Adipocyte (in vitro differentiated cells): ENCODE results near the gene ZBTB21.
"Not testable (repeated sequence)": the region's sequence is repeated elsewhere in the genome, so short reads cannot be mapped to it uniquely, and the experiment has no call there.

Source experiments
- DNase-seq: peaks from one replicate; pipeline ENCODE4 v3.0.0-alpha.2; 2015; ENCODE audit warnings: low read depth
- H3K27me3 ChIP-seq: replicated peaks from 2 replicates; pipeline ENCODE4 v1.7.0; 2013; ENCODE audit warnings: mild to moderate bottlenecking, low read length, moderate library complexity; ENCODE audit not compliant: control insufficient read depth, insufficient read depth
- H3K36me3 ChIP-seq: 2 replicates; pipeline ENCODE4 v1.7.0; 2013; ENCODE audit warnings: low read length, mild to moderate bottlenecking, moderate library complexity; ENCODE audit not compliant: control insufficient read depth, insufficient read depth, severe bottlenecking
- H3K4me1 ChIP-seq: 2 replicates; pipeline ENCODE4 v1.7.0; 2013; ENCODE audit warnings: mild to moderate bottlenecking, low read length, moderate library complexity; ENCODE audit not compliant: control insufficient read depth, insufficient read depth
- H3K4me3 ChIP-seq: 2 replicates; pipeline ENCODE4 v1.7.0; 2013; ENCODE audit warnings: mild to moderate bottlenecking, low read length, moderate library complexity
- H3K9ac ChIP-seq: 2 replicates; pipeline ENCODE4 v1.7.0; 2013; ENCODE audit warnings: mild to moderate bottlenecking, low read length, moderate library complexity
- H3K9me3 ChIP-seq: 2 replicates; pipeline ENCODE4 v1.7.0; 2013; ENCODE audit warnings: mild to moderate bottlenecking, low read length, moderate library complexity; ENCODE audit not compliant: control insufficient read depth

The ZBTB21 gene

GRCh38 chr21:41956926-41957729 lies 53.0 kb downstream of the ZBTB21 start:
- DNase-seq: peak; percentile 68
- H3K9me3 ChIP-seq: no peaks in the 10 kb centered on the region
- no peak overlapping the region for H3K4me3 ChIP-seq
- peak overlapping the region; percentile 47 for H3K9ac ChIP-seq
- H3K36me3 ChIP-seq: no peaks in the 10 kb centered on the region
- no peaks in the 10 kb centered on the region for H3K27me3 ChIP-seq
- H3K4me1 ChIP-seq: peaks cover 28% of the 10 kb centered on the region

- Histone ChIP-seq H3K9me3 (no peaks in the 10 kb centered on the region), H3K36me3 (peaks cover under 1% of the 10 kb centered on the region), H3K9ac (no peak overlapping the region), H3K27me3 (no peaks in the 10 kb centered on the region), H3K4me3 (no peak overlapping the region), H3K4me1 (peaks cover 44% of the 10 kb centered on the region)
- no peak for DNase-seq
Measured at GRCh38 chr21:41955516-41955915, 54.6 kb downstream of the ZBTB21 start.

DNA sequence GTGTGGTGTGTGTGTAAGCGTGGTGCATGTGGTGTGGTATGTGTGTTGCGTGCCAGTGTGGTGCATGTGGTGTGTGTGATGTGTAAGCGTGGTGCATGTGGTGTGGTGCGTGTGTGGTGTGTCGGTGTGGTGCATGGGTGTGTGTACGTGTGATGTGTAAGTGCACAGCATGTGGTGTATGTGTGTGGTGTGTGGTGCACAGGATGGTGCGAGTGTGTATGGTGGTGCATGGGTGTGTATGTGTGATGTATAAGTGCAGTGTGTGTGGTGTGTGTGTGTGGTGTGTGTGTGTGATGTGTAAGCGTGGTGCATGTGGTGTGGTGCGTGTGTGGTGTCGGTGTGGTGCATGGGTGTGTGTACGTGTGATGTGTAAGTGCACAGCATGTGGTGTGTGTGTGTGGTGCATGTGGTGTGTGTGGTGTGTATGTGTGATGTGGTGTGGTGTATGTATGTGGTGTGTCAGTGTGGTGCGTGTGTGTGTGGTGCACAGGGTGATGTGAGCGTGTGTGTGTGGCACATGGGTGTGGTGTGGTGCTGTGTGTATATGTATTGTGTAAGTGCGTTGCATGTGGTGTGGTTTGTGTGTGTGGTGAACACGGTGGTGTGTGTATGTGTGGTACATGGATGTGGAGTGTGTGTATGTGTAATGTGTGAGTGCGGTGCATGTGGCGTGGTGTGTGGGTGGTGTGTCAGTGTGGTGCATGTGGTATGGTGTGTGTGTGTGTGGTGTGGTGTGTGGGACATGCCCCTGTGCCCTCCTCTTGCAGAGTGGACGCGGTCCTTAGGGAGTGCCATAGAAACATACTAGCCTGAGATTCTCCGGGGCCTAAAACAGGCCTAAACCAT lies 55.3 kb downstream of the ZBTB21 start:
- Histone ChIP-seq H3K4me1 (peaks cover 48% of the 10 kb centered on the region), H3K4me3 (no peak overlapping the region), H3K27me3 (no peaks in the 10 kb centered on the region), H3K9ac (no peak overlapping the region), H3K36me3 (peaks cover 5% of the 10 kb centered on the region), H3K9me3 (no peaks in the 10 kb centered on the region)
- no peak for DNase-seq

- Histone ChIP-seq H3K9me3 (no peaks in the 10 kb centered on the region), H3K27me3 (no peaks in the 10 kb centered on the region), H3K4me1 (peaks cover 52% of the 10 kb centered on the region), H3K36me3 (peaks cover 5% of the 10 kb centered on the region), H3K4me3 (peak within 1 kb of the TSS; percentile 95), H3K9ac (peak within 1 kb of the TSS; percentile 94)
- peak; percentile 75 for DNase-seq
Measured at GRCh38 chr21:41953831-41954653, 56.1 kb downstream of the ZBTB21 start, which contains the start of gene C2CD2. C2CD2 (minus strand) TSS chr21:41954018; CDS start chr21:41953648, 370 bp downstream.

DNA sequence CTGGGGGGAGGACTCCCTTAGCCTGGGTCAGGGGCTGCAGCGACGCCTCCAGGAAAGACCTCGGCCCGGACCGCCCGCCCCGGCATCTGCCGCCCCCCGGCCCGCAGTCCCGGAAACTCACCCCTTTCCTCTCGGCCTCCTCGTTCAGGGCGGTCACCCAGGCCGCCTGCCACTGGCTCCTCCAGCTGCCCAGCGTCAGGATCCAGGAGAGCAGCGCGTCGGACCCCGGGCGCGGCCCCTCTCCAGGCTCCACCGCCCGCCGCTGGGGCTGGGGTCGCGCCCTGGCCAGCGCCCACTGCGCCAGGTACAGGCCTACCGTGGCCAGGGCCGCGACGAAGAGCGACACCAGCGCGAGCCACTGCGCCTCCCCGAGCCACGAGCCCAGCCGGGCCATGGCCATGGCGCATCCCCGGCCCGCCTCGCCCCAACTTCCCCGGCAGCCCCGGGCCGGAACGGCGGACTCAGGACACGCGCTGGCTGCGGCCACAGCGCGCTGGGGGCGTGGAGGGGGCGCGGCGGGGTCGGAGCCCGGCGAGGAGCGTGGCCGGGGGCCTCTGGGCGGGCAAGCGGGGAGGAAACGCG lies 56.8 kb downstream of the ZBTB21 start:
- peak overlapping the region; percentile 95 for H3K4me3 ChIP-seq
- peaks cover 55% of the 10 kb centered on the region for H3K4me1 ChIP-seq
- peak; percentile 56 for DNase-seq
- peak overlapping the region; percentile 94 for H3K9ac ChIP-seq
- peaks cover 5% of the 10 kb centered on the region for H3K36me3 ChIP-seq
- no peaks in the 10 kb centered on the region for H3K9me3 ChIP-seq
- H3K27me3 ChIP-seq: no peaks in the 10 kb centered on the region

- Histone ChIP-seq H3K4me3 (peak overlapping the region; percentile 95), H3K9ac (peak overlapping the region; percentile 94), H3K27me3 (no peaks in the 10 kb centered on the region), H3K36me3 (peaks cover 5% of the 10 kb centered on the region), H3K4me1 (peaks cover 54% of the 10 kb centered on the region), H3K9me3 (no peaks in the 10 kb centered on the region)
- DNase-seq: no peak
Measured at GRCh38 chr21:41952568-41953248, 57.5 kb downstream of the ZBTB21 start.

- Histone ChIP-seq H3K36me3 (peaks cover 5% of the 10 kb centered on the region), H3K27me3 (no peaks in the 10 kb centered on the region), H3K9ac (peak overlapping the region; percentile 94), H3K9me3 (no peaks in the 10 kb centered on the region), H3K4me3 (peak overlapping the region; percentile 95), H3K4me1 (peaks cover 52% of the 10 kb centered on the region)
- no peak for DNase-seq
Measured at GRCh38 chr21:41951876-41952567, 58.1 kb downstream of the ZBTB21 start.

- Histone ChIP-seq H3K4me3 (peak overlapping the region; percentile 95), H3K9ac (peak overlapping the region; percentile 28), H3K36me3 (peaks cover 5% of the 10 kb centered on the region), H3K4me1 (peaks cover 52% of the 10 kb centered on the region), H3K9me3 (no peaks in the 10 kb centered on the region), H3K27me3 (no peaks in the 10 kb centered on the region)
- DNase-seq: no peak
Measured at GRCh38 chr21:41950941-41951351, 59.2 kb downstream of the ZBTB21 start.

GRCh38 chr21:41949631-41950030 lies 60.5 kb downstream of the ZBTB21 start:
- H3K36me3 ChIP-seq, DNase-seq, H3K4me3 ChIP-seq, H3K9me3 ChIP-seq, H3K9ac ChIP-seq, H3K27me3 ChIP-seq: not testable (repeated sequence)
- H3K4me1 ChIP-seq: peaks cover 52% of the 10 kb centered on the region

DNA sequence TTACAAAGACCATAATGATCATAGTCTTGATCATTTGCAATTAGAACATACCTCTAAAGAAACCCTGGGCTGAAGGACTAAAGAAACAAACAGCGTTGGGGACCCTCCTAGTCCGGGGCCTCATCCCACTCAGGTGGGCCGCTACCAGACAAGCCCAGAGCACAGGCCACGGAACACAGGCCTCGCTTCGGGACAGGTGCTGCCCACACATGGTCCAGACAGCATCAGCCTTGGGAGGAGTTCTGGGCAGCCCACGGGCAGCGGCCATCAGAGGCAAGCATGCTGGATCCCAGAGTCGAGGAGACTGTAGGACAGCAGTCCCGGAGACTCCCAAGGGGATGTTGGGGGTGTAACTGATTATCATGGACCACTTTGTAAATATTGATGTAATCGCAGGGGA lies 61.3 kb downstream of the ZBTB21 start:
- Histone ChIP-seq H3K36me3 (peaks cover 5% of the 10 kb centered on the region), H3K9ac (peak overlapping the region; percentile 77), H3K4me1 (peaks cover 48% of the 10 kb centered on the region), H3K27me3 (no peaks in the 10 kb centered on the region), H3K9me3 (no peaks in the 10 kb centered on the region), H3K4me3 (no peak overlapping the region)
- no peak for DNase-seq
